Hepatocyte (in vitro differentiated cells): ENCODE results near the gene BAHCC1. TPM values are rescaled to one million over a fixed set of nuclear protein-coding genes. Genes with fewer than 3 reads are reported as not detected.
"Not testable (repeated sequence)": the region's sequence is repeated elsewhere in the genome, so short reads cannot be mapped to it uniquely, and the experiment has no call there.

Source experiments
- DNase-seq: peaks from one replicate; pipeline ENCODE4 v3.0.0-alpha.2; 2016; ENCODE audit warnings: low spot score
- H2AFZ ChIP-seq: fragments of 200-600 bp; sonication (generic); 2 replicates; pipeline ENCODE4 v1.6.0; 2016; ENCODE audit warnings: antibody characterized with exemption, mild to moderate bottlenecking
- H3K27ac ChIP-seq: fragments of 200-600 bp; sonication (generic); 2 replicates; pipeline ENCODE4 v1.5.1; 2016; ENCODE audit warnings: mild to moderate bottlenecking
- H3K27me3 ChIP-seq: fragments of 200-600 bp; sonication (generic); 2 replicates; pipeline ENCODE4 v1.6.1; 2016
- H3K36me3 ChIP-seq: fragments of 200-600 bp; sonication (generic); replicated peaks from 2 replicates; pipeline ENCODE4 v1.5.1; 2016; ENCODE audit warnings: low read depth; ENCODE audit not compliant: insufficient read depth
- H3K4me1 ChIP-seq: fragments of 200-600 bp; sonication (generic); 2 replicates; pipeline ENCODE4 v1.5.1; 2016; ENCODE audit warnings: mild to moderate bottlenecking, moderate library complexity; ENCODE audit not compliant: insufficient read depth
- H3K4me2 ChIP-seq: fragments of 200-600 bp; sonication (generic); 2 replicates; pipeline ENCODE4 v1.6.0; 2016
- H3K4me3 ChIP-seq: fragments of 200-600 bp; sonication (generic); 2 replicates; pipeline ENCODE4 v1.5.1; 2016; ENCODE audit warnings: mild to moderate bottlenecking
- H3K79me2 ChIP-seq: fragments of 200-600 bp; sonication (generic); 2 replicates; pipeline ENCODE4 v1.6.0; 2017; ENCODE audit warnings: mild to moderate bottlenecking
- H3K9me2 ChIP-seq: fragments of 200-600 bp; sonication (generic); replicated peaks from 2 replicates; pipeline ENCODE4 v1.6.0; 2017; ENCODE audit warnings: mild to moderate bottlenecking; ENCODE audit not compliant: insufficient read depth
- H3K9me3 ChIP-seq: fragments of 200-600 bp; sonication (generic); 2 replicates; pipeline ENCODE4 v1.5.1; 2016; ENCODE audit warnings: low read depth, mild to moderate bottlenecking
- H4K20me1 ChIP-seq: fragments of 200-600 bp; sonication (generic); 2 replicates; pipeline ENCODE4 v1.6.0; 2016; ENCODE audit warnings: mild to moderate bottlenecking; ENCODE audit not compliant: insufficient read depth, poor library complexity, severe bottlenecking
- CTCF ChIP-seq: fragments of 200-600 bp; sonication (generic); IDR thresholded peaks from 2 replicates; pipeline ENCODE4 v1.5.1; 2016; ENCODE audit warnings: antibody characterized with exemption, mild to moderate bottlenecking; ENCODE audit not compliant: poor library complexity
- EZH2 ChIP-seq: fragments of 200-600 bp; sonication (generic); IDR thresholded peaks from 2 replicates; pipeline ENCODE4 v1.6.1; 2016; ENCODE audit warnings: antibody characterized with exemption, mild to moderate bottlenecking, borderline replicate concordance
- EZH2phosphoT487 ChIP-seq: fragments of 200-600 bp; sonication (generic); IDR thresholded peaks from one replicate; pipeline ENCODE4 v1.6.1; 2018; ENCODE audit warnings: antibody characterized with exemption, mild to moderate bottlenecking, low read depth, moderate library complexity; ENCODE audit not compliant: unreplicated experiment, severe bottlenecking
- WGBS: methylation state at CpG from one replicate; pipeline ENCODE4 v1.1.6; 2016; ENCODE audit warnings: low lambda C conversion rate; ENCODE audit errors: missing lambda C conversion rate; 5-methylcytosine and 5-hydroxymethylcytosine counted together
- polyA plus RNA-seq: library from polyadenylated mRNA; unstranded; fragments of >200 nt; fragmentation: Nextera tagmentation; extraction: Ambion mirVana; gene quantifications from 2 replicates; pipeline ENCODE4 v1.2.1, GENCODE V29; 2016
- total RNA-seq: library from RNA; depleted of rRNA; stranded (reverse); fragments of >200 nt; gene quantifications from 2 replicates; pipeline ENCODE4 v1.2.3, GENCODE V29; 2014

The BAHCC1 gene
- total and polyA plus RNA-seq, 2 experiments from 2014 or later: 6.4 to 6.6 TPM

DNA sequence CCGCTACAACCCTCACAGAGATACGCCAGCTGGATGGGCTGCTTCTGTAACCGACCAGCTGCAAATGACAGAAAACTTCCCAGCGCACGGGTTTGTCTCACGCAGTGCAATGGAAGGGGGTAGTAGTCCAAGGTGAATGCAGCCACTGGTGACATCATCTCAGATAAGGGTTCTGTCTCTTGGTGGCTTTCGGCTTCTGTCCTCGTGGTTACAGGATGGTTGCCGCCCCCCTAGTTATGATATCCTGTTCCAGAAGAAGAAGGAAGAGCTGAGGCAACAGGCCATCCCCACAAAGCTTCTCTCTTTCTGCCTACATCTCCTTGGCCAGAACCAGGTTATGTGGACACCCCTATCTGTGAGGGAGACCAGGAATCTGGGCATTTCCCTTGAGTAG, 40.3 kb upstream of the BAHCC1 start:
- no peaks in the 10 kb centered on the region for H3K27me3 ChIP-seq
- peaks cover 5% of the 10 kb centered on the region for H3K4me1 ChIP-seq
- H3K4me3 ChIP-seq: no peak overlapping the region
- H3K79me2 ChIP-seq: no peaks in the 10 kb centered on the region
- H3K9me2 ChIP-seq: no peaks in the 10 kb centered on the region
- no peaks in the 10 kb centered on the region for H4K20me1 ChIP-seq
- no peak overlapping the region for H3K4me2 ChIP-seq
- H3K27ac ChIP-seq: no peak overlapping the region
- no peaks in the 10 kb centered on the region for H3K36me3 ChIP-seq
- DNase-seq: peak; percentile 60
- WGBS: 75% methylated on average over 9 of the region's 9 CpGs
- no peak overlapping the region for H2AFZ ChIP-seq
- no peaks in the 10 kb centered on the region for H3K9me3 ChIP-seq
- TF ChIP-seq CTCF (no peak), EZH2 (no peak), EZH2phosphoT487 (no peak)

DNA sequence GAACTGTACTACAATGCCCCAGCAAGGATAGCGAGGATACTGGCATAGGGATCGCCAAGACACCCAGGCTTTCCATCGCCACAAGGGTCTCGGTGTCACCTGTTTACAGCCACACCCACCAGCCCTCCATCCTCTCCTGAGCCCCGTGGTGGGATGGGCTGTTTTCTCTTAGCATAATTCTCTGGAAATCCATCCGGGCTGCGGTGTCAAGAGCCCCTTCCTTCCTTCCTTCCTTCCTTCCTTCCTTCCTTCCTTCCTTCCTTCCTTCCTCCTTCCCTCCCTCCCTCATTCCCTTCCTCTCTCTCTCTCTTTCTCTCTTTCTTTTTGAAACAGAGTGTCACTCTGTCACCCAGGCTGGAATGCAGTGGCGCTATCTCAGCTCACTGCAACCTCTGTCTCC, 36.0 kb upstream of the BAHCC1 start:
- no peaks in the 10 kb centered on the region for H4K20me1 ChIP-seq
- no peak overlapping the region for H3K4me2 ChIP-seq
- WGBS: 89% methylated on average over 6 of the region's 8 CpGs
- no peaks in the 10 kb centered on the region for H3K27me3 ChIP-seq
- H3K79me2 ChIP-seq: no peaks in the 10 kb centered on the region
- H3K36me3 ChIP-seq: no peaks in the 10 kb centered on the region
- H3K9me2 ChIP-seq: no peaks in the 10 kb centered on the region
- no peak overlapping the region for H3K4me3 ChIP-seq
- no peak overlapping the region for H3K27ac ChIP-seq
- DNase-seq: no peak
- peaks cover 14% of the 10 kb centered on the region for H3K4me1 ChIP-seq
- no peak for TF ChIP-seq CTCF
- TF ChIP-seq EZH2phosphoT487: no peak
- no peak for TF ChIP-seq EZH2
- H2AFZ ChIP-seq: no peak overlapping the region
- H3K9me3 ChIP-seq: no peaks in the 10 kb centered on the region

GRCh38 chr17:81362001-81362400, 33.3 kb upstream of the BAHCC1 start:
- H3K9me3 ChIP-seq, H3K4me3 ChIP-seq, H3K27me3 ChIP-seq, H3K27ac ChIP-seq, H3K36me3 ChIP-seq, H4K20me1 ChIP-seq, H2AFZ ChIP-seq, H3K9me2 ChIP-seq, DNase-seq, H3K4me2 ChIP-seq, H3K79me2 ChIP-seq: not testable (repeated sequence)
- peaks cover 26% of the 10 kb centered on the region for H3K4me1 ChIP-seq
- WGBS: 73% methylated on average over 7 of the region's 7 CpGs

DNA sequence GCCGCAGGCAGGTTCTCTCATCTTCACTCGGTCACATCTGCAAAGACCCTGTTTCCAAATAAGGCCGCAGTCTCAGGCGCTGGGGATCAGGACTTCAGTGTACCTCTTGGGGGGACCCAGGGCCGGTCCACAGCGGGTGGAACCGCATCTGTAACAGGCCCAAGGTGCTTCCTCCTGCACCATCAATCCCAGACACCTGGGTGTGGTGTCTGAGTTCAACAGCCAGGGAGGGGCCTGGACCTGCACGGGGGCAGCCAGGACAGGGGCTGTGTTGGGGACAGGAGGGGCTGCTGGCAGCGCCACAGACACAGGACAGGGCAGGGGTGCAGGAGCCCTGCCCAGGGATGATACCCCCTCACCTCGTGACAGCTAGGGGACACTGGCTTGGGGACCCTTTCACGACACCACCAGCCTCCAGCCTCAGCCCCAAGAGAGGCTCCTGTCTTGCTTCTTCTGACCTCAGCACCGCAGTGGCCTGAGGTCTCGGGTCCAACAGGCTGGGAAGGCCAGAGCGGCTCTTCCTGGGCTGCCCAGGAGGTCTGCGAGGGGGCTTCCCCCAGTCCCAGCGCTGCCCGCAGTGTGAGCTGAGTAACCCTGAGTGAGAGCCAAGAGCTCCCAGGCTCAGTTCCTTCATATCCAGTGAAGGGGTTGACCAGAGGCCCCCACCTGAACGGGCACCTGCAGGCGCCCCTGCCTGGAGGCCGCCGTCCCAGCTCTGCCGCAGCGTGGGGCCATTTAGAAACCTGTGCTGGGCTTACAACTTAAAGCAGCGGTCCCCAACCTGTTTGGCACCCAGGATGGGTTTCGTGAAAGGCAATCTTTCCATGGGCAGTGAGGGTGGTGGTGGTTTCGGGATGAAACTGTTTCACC, 30.7 kb upstream of the BAHCC1 start:
- H2AFZ ChIP-seq: no peak overlapping the region
- H3K9me2 ChIP-seq: no peaks in the 10 kb centered on the region
- H3K27ac ChIP-seq: no peak overlapping the region
- H3K79me2 ChIP-seq: no peaks in the 10 kb centered on the region
- no peak overlapping the region for H3K4me3 ChIP-seq
- H4K20me1 ChIP-seq: no peaks in the 10 kb centered on the region
- peaks cover 26% of the 10 kb centered on the region for H3K4me1 ChIP-seq
- H3K27me3 ChIP-seq: no peaks in the 10 kb centered on the region
- TF ChIP-seq EZH2: no peak
- TF ChIP-seq CTCF: no peak
- TF ChIP-seq EZH2phosphoT487: no peak
- no peaks in the 10 kb centered on the region for H3K36me3 ChIP-seq
- peak overlapping the region; percentile 72 for H3K4me2 ChIP-seq
- 82% methylated on average over 25 of the region's 26 CpGs for WGBS
- no peaks in the 10 kb centered on the region for H3K9me3 ChIP-seq
- DNase-seq: no peak
